ENCODE results near the gene BEGAIN.

DNA sequence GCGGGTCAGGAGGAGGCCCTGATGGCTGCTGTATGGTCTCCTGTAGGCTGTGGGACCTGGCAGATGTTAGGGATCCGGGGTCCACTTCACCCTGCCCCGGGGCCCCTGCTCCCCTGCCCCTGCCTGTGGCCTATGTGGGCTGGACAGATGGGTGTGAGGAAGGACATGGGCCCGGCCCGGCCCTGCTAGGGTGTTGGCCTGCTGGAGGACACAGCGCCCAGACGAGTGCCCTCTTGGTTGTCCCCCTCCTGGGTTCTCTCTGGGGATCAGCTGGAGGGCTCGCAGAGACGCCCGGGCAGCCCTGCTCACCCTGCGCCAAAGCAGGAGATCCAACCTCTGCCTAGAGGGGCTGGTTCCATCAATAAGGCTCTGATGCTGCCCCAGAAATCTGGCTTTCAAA is 36.2 kb downstream of the BEGAIN start:
- TF ChIP-seq, protein P1, sequence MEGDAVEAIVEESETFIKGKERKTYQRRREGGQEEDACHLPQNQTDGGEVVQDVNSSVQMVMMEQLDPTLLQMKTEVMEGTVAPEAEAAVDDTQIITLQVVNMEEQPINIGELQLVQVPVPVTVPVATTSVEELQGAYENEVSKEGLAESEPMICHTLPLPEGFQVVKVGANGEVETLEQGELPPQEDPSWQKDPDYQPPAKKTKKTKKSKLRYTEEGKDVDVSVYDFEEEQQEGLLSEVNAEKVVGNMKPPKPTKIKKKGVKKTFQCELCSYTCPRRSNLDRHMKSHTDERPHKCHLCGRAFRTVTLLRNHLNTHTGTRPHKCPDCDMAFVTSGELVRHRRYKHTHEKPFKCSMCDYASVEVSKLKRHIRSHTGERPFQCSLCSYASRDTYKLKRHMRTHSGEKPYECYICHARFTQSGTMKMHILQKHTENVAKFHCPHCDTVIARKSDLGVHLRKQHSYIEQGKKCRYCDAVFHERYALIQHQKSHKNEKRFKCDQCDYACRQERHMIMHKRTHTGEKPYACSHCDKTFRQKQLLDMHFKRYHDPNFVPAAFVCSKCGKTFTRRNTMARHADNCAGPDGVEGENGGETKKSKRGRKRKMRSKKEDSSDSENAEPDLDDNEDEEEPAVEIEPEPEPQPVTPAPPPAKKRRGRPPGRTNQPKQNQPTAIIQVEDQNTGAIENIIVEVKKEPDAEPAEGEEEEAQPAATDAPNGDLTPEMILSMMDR (IDR thresholded peaks at IDR 0.05): no peak
- TF ChIP-seq POLR2AphosphoS5 (IDR thresholded peaks at IDR 0.05) (no peak), POLR2A (IDR thresholded peaks at IDR 0.05) (no peak)
